Articular chondrocyte of knee joint (primary cell): ENCODE results near the gene STK24. TPM values are rescaled to one million over a fixed set of nuclear protein-coding genes. Genes with fewer than 3 reads are reported as not detected.

Experiments
- total RNA-seq: library from RNA; depleted of rRNA; stranded (reverse); fragments of >200 nt; gene quantifications from 2 replicates; pipeline ENCODE4 v1.2.3, GENCODE V29; 2012

STK24 gene
- total RNA-seq, result 109 and 133 TPM in 2 replicates

DNA sequence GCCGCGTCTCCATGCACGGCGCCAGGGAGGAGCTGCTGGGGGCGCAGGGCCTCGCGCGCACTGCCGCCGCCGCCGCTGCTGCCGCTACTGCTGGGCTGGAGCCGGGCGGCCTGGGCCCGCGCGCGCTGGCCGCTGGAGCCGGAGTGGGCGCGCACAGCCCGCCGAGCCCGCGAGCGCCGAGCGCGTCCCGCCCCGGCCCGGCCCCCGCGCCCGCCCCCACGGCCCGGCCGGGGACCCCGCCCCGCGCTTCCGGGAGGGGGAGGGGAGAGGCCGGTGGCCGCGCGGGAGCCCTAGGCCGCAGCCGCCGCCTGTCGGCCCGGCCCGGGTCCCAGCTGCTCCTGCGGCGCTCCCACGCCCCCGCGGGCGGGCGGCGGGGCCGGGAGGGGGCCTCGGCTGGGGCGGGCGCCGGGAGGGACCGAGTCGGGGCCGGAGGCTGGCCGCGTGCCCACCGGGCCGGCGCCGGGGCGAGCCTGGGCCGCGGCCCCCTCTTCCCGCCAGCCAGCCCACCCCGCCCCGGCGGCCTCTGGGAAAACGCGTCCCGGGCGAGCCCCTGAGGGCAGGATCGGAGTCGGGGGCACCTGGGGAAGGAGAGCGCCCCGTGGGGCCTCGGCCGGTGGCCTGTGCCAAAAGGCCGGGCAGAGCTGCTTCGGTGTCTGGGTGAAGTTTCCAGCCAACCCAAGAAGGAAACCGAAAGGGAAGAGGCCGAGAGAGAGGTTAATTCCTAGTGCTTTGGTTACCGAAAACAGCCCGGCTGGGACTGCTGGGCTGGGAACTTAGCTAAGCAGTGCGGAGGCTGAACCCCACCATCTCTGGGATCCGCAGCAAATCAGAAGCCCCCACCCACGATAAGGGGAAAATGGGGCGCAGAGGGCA, at the start of gene STK24:
Gene STK24 (minus strand): TSS at position 145 of the 873 bp plus-strand sequence. CDS start 321 bp downstream, outside the sequence.

Other genes starting within 250 kb of the STK24 start
- gene SLC15A1, start 175.6 kb upstream of the STK24 start, total RNA-seq, result under 0.01 TPM in 1 of 2 replicates, not detected in the other